Endothelial cell of umbilical vein (primary cell): ENCODE results near the gene CCDC82.

Source experiments
- CTCF ChIP-seq, 2 donors: IDR thresholded peaks; 1 replicate in 1 of 2; 2 replicates in 1 of 2; pipeline ENCODE4 v1.5.1; 2011; ENCODE audit warnings: low read length in 2 of 2, mild to moderate bottlenecking in 2 of 2, moderate library complexity in 2 of 2, control low read depth in 1 of 2, inconsistent platforms in 1 of 2, low read depth in 1 of 2; ENCODE audit not compliant: insufficient read depth in 1 of 2; ENCODE audit errors: extremely low read depth in 1 of 2
- EZH2 ChIP-seq: IDR thresholded peaks from 2 replicates; pipeline ENCODE4 v1.6.1; 2012; ENCODE audit warnings: borderline replicate concordance, low read depth, mild to moderate bottlenecking, moderate library complexity, low read length, inconsistent platforms; ENCODE audit not compliant: severe bottlenecking
- FOS ChIP-seq: IDR thresholded peaks from 2 replicates; pipeline ENCODE4 v1.6.1; 2011; ENCODE audit warnings: mild to moderate bottlenecking, low read length, moderate library complexity, borderline replicate concordance; ENCODE audit not compliant: insufficient read depth
- GATA2 ChIP-seq: IDR thresholded peaks from 2 replicates; pipeline ENCODE4 v1.7.0; 2011; ENCODE audit warnings: low read depth, mild to moderate bottlenecking, moderate library complexity, mixed read lengths, low read length; ENCODE audit not compliant: insufficient read length, insufficient read depth
- JUN ChIP-seq: IDR thresholded peaks from 2 replicates; pipeline ENCODE4 v1.6.1; 2011; ENCODE audit warnings: borderline replicate concordance, low read depth; ENCODE audit not compliant: insufficient read length, insufficient read depth
- MAX ChIP-seq: IDR thresholded peaks from 2 replicates; pipeline ENCODE4 v1.6.1; 2011; ENCODE audit not compliant: insufficient read depth, insufficient read length
- POLR2A ChIP-seq: IDR thresholded peaks from 2 replicates; pipeline ENCODE4 v1.6.1; 2012; ENCODE audit warnings: low read depth, mild to moderate bottlenecking, control low read depth, low read length
- POLR2AphosphoS5 ChIP-seq: IDR thresholded peaks from 2 replicates; pipeline ENCODE4 v1.6.1; 2012; ENCODE audit warnings: low read depth, mild to moderate bottlenecking, control low read depth, low read length, moderate library complexity; ENCODE audit not compliant: insufficient read depth

- TF ChIP-seq CTCF (IDR thresholded peaks at IDR 0.05; ENCODE audit: extremely low read depth in 1 of 2, insufficient read depth in 1 of 2, low read depth in 1 of 2, low read length in 2 of 2) (no peak), POLR2AphosphoS5 (no peak), POLR2A (no peak), EZH2 (no peak), MAX (no peak), JUN (no peak), GATA2 (no peak), FOS (no peak)
Measured at GRCh38 chr11:96329855-96330510, 59.7 kb downstream of the CCDC82 start.
